GM12872 (cell line): ENCODE data around the gene TLCD4.

Experiments
- TF ChIP-seq, protein P1 (sequence below): IDR thresholded peaks from 3 replicates; pipeline ENCODE4 v1.5.1; 2011; ENCODE audit warnings: low read depth, mild to moderate bottlenecking, low read length, moderate library complexity; ENCODE audit not compliant: insufficient read depth

TLCD4 gene

DNA sequence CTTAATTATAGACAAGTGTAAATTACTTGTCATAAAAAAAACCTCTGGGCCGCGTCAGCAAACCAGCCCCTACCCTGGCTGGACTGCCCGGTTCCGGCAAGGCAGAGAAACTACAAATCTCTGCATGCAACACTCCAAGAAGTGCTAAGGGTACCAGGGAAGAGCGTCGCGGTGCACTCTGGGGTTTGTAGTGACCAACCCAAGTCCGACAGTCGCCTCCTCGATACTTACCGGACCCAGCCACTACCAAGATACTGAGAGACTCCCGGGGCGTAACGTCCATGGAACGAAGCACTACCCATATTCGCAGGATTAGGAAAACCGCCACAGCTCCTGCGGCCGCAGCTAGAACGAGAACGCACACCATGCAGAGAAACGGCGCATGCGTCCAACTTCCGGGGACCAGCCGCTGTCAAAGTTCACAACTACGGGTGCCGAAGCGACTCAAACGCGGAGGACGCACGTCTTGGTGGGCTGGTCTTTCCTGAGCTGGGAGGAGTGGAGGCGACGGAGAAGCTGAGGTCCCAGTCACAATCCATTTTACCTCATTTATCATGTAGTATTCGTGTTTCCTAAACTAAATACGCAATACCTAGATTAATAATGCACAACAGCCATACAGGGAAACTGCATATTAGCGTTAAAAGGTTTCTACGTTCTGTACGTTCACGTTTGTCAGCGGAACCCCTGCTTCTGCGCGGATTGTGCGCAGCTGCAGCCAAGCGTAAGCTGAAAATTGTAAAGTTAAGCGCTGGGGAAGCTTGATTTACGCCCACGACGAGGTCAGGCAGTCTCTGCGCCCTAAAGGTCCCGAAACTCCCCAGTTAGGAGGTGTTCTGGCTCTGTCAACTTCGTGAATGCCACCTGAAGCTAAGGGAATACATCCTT lies 44.4 kb upstream of the TLCD4 start, which contains the start of gene ALG14:
TSS of gene ALG14 (minus strand) at position 420 of the 888 bp plus-strand sequence. CDS start at position 367, 53 bp downstream.
- TF ChIP-seq, protein P1, sequence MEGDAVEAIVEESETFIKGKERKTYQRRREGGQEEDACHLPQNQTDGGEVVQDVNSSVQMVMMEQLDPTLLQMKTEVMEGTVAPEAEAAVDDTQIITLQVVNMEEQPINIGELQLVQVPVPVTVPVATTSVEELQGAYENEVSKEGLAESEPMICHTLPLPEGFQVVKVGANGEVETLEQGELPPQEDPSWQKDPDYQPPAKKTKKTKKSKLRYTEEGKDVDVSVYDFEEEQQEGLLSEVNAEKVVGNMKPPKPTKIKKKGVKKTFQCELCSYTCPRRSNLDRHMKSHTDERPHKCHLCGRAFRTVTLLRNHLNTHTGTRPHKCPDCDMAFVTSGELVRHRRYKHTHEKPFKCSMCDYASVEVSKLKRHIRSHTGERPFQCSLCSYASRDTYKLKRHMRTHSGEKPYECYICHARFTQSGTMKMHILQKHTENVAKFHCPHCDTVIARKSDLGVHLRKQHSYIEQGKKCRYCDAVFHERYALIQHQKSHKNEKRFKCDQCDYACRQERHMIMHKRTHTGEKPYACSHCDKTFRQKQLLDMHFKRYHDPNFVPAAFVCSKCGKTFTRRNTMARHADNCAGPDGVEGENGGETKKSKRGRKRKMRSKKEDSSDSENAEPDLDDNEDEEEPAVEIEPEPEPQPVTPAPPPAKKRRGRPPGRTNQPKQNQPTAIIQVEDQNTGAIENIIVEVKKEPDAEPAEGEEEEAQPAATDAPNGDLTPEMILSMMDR = no peak

DNA sequence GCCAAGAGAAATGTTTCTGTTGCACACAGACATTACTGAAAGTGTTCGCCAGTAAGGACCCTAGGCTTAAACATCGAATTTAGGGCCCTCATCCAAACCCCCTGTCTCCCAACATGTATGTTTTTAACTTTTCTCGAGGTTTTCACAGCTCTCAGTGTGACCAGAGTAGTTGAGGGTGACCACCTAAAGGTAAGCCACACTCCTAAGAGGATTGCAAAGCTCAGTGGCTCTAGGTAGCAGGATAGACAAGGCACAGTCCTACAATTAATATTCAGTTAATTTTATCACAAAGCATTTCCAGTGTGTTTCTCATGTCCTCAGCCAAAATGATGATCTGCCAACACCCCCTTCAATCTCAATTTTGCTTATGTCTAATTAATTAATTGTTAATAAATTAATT lies 43.7 kb upstream of the TLCD4 start:
- TF ChIP-seq, protein P1 = no peak

DNA sequence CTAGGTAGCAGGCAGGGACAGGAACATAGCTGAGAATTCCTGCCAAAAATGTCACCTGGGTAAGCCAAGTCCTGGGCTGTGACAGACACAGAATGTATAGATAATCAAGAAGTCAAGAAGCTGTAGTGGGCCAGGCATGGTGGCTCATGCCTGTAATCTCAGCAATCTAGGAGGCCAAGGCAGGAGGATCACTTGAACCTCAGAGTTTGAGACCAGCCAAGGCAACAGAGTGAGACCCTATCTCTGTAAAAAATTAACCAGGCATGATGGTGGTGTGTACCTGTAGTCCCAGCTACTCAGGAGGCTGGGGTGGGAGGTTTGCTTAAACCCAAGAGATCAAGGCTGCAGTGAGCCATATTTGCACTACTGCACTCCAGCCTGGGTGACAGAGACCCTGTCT lies 41.1 kb upstream of the TLCD4 start:
- TF ChIP-seq, protein P1 = no peak

DNA sequence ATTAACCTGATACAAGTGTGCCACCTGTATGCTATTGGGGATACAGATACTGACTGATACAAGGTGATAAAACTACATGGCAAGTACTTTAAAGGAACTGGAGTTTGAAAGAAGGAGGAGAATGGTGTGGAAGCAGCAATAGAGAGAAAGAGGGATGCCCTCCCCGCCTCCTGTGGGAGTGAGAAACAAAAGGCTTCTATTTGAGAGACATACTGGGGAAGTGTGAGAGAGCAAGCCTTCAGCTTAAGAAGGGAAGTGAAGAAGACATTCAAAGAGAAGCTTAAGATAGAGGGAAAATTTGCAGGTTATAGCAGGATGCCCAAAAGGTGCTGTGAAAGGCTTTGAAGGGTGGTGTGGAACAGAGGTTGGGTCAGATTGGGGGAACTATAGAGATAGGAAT lies 36.7 kb upstream of the TLCD4 start:
- TF ChIP-seq, protein P1 = no peak

DNA sequence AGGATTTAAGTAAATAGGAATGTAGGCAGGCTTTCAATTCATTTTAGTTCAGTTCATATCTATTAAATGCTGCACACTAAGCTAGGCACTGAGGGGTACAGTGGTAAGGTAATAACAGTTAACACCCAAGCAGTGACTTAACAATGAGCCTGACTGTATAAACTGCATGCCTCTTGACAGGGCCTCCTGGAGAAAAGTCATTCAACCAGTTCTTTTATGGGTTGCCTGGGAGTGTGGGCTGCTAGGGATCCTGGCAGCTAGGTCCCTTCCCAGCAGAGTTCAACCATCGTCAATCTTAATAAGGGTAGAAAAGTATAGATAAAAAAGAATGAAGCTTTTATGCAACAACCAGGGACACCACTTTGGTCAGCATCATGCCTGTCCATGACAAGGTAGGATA lies 36.3 kb upstream of the TLCD4 start:
- TF ChIP-seq, protein P1 = no peak

DNA sequence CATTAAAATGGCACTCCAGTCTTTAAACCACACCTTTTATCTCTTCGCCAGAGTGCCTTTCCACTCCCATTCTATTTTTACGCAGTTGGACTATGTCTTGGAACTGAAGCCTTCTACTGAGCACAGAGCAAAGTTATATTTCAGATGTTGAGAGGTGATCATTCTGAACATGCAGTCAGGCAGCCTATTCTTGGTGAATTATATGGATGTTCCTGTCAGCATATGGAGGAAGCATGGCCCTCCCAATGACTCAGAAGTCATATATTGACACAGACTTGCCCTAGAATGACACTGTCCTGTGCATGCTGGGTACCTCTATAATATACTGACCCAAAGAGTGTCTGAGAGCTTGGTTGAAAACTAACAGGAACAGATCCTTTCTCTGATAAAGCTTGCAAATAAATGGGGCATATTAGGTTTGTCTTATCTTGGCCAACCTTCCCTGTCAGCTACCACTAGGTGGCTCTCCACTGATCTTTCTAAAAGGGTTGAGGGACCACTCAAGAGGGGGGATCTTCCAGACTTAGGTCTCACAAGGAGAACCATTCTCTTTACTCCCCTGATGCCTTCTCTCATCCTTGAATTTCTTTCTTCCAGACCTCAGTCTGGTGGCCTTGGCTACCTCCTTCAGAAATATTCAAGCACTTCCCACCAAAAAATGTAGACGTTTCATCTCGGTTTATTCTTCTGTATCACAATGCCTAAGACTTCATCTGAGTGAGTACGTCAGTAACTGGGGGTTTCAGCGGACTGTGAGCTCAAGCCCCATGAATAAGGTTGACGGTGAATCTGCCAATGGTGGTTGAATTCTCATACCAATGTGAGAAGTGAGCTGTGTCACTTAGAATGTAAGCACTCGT lies 32.6 kb upstream of the TLCD4 start:
- TF ChIP-seq, protein P1 = peak; percentile 83

DNA sequence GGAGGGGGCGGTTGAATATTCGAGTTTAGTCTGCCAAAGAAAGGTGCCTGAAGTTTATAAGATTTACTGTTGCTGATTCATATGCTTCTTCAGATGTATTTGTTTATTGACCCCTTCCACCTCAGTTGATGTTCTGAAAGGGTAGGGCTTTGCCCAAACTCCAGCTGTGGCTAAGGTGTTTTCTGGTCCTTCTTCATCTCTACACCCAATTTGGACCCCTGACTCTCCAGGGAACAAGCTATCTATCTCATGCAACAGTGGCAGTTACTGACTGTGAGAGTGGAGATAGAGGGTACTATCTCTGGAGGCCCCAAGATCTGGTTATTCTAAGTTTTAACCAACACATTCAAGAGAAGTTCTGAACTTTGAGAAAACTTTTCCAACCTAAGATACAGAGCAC lies 31.8 kb upstream of the TLCD4 start:
- TF ChIP-seq, protein P1 = no peak
